ENCODE results near the gene PBX3. TPM values are rescaled to one million over a fixed set of nuclear protein-coding genes. Genes with fewer than 3 reads are reported as not detected.

The PBX3 gene
- total and polyA plus RNA-seq, 7 donors: 4.2 to 12.7 (median 6.6) TPM

DNA sequence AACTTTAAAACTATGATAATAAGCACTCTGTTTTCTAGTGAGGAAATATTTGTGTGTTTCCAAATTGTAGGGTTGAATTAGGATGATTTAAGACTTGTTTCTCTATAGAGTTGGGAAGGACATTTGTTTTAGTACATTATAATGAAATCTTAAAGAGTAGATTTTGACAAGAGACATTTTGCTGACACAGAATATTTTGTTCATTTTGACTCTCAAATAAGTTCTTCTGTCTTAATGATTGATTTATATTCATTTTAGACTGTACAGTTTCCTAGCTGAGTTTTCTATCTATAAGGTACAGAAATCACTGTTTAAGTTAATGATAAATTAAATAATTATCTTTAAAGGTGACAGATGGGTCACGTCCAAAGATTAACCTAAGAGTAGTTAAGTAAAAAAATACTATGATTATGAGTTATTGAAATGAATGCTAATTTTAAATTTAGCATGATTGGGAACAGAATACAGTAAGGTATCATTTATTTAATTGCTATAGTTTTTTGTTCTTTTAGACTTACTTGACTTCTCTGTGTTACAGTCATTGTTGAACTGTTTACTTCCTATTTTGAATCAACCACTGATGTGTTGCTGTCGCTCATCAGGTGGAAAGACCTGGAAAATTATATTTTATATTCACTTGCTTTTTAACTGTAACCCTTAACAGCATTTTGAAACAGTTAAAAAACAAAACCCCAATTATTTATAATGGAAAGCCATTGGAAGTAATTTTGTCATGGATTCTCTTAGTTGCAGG is 19.5 kb downstream of the PBX3 start:
- intact Hi-C loops (cut with DNase I): no loop called here
- WGBS, 3 donors: 98 to 100% (median 99%) methylated on average over 2 of the region's 2 CpGs
- Histone ChIP-seq H3K9me3 (no peaks in the 10 kb centered on the region), H3K4me3 (no peak overlapping the region), H3K4me1 (no peaks in the 10 kb centered on the region), H3K27ac (no peak overlapping the region), H3K27me3 (ENCODE audit: insufficient read depth in 3 of 3, low read length in 2 of 3) (no peaks in the 10 kb centered on the region), H3K36me3 (ENCODE audit: insufficient read depth in 1 of 2, low read depth in 1 of 2) (no peaks in the 10 kb centered on the region)
- DNase-seq (no peak), ATAC-seq (no peak)
- TF ChIP-seq, protein P1, sequence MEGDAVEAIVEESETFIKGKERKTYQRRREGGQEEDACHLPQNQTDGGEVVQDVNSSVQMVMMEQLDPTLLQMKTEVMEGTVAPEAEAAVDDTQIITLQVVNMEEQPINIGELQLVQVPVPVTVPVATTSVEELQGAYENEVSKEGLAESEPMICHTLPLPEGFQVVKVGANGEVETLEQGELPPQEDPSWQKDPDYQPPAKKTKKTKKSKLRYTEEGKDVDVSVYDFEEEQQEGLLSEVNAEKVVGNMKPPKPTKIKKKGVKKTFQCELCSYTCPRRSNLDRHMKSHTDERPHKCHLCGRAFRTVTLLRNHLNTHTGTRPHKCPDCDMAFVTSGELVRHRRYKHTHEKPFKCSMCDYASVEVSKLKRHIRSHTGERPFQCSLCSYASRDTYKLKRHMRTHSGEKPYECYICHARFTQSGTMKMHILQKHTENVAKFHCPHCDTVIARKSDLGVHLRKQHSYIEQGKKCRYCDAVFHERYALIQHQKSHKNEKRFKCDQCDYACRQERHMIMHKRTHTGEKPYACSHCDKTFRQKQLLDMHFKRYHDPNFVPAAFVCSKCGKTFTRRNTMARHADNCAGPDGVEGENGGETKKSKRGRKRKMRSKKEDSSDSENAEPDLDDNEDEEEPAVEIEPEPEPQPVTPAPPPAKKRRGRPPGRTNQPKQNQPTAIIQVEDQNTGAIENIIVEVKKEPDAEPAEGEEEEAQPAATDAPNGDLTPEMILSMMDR (IDR thresholded peaks at IDR 0.05): no peak

DNA sequence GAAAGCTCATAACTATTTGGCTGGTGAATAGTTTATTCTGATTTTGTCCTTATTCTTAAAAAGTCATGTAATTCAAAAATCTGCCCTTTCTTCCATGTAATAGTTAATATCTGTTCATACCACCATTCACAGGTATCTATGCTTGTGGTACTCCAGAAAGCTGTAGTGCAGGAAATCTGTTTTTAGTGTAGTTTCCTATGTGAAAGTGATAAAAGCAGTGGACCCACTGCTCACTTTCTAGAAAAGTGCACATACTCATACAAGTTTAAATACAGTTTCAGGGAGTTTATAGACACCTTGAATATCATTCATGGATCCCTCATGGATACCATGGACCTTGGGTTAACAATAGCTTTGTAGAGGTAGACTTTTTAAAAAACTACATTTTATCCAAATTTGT is 20.2 kb downstream of the PBX3 start:
- DNase-seq: no peak
- no peaks in the 10 kb centered on the region for H3K27me3 ChIP-seq (ENCODE audit: insufficient read depth in 3 of 3, low read length in 2 of 3)
- no peaks in the 10 kb centered on the region for H3K4me1 ChIP-seq
- intact Hi-C loops (cut with DNase I): no loop called here
- TF ChIP-seq, protein P1 (IDR thresholded peaks at IDR 0.05): no peak
- H3K27ac ChIP-seq: no peak overlapping the region
- no peaks in the 10 kb centered on the region for H3K36me3 ChIP-seq (ENCODE audit: insufficient read depth in 1 of 2, low read depth in 1 of 2)
- H3K9me3 ChIP-seq: no peaks in the 10 kb centered on the region
- no peak for ATAC-seq
- no peak overlapping the region for H3K4me3 ChIP-seq

GRCh38 chr9:125768803-125769202 is 21.6 kb downstream of the PBX3 start:
- Histone ChIP-seq H3K27me3 (ENCODE audit: insufficient read depth in 3 of 3, low read length in 2 of 3) (no peaks in the 10 kb centered on the region), H3K4me1 (no peaks in the 10 kb centered on the region), H3K27ac (no peak overlapping the region), H3K4me3 (no peak overlapping the region), H3K9me3 (no peaks in the 10 kb centered on the region), H3K36me3 (ENCODE audit: insufficient read depth in 1 of 2, low read depth in 1 of 2) (no peaks in the 10 kb centered on the region)
- intact Hi-C loops (cut with DNase I): no loop called here
- DNase-seq: no peak
- no peak for ATAC-seq
- TF ChIP-seq, protein P1 (IDR thresholded peaks at IDR 0.05): no peak
- 99 to 100% (median 100%) methylated on average over 1 of the region's 1 CpG for WGBS, 3 donors

- peaks cover 6% of the 10 kb centered on the region for H3K9me3 ChIP-seq
- intact Hi-C loops (cut with DNase I): no loop called here
- no peaks in the 10 kb centered on the region for H3K36me3 ChIP-seq (ENCODE audit: insufficient read depth in 1 of 2, low read depth in 1 of 2)
- no peak for ATAC-seq
- H3K4me1 ChIP-seq: no peaks in the 10 kb centered on the region
- TF ChIP-seq, protein P1 (IDR thresholded peaks at IDR 0.05): no peak
- no peak for DNase-seq
- H3K4me3 ChIP-seq: no peak overlapping the region
- H3K27ac ChIP-seq: no peak overlapping the region
- no peaks in the 10 kb centered on the region for H3K27me3 ChIP-seq (ENCODE audit: insufficient read depth in 3 of 3, low read length in 2 of 3)
Measured at GRCh38 chr9:125771037-125771436, 23.9 kb downstream of the PBX3 start.

DNA sequence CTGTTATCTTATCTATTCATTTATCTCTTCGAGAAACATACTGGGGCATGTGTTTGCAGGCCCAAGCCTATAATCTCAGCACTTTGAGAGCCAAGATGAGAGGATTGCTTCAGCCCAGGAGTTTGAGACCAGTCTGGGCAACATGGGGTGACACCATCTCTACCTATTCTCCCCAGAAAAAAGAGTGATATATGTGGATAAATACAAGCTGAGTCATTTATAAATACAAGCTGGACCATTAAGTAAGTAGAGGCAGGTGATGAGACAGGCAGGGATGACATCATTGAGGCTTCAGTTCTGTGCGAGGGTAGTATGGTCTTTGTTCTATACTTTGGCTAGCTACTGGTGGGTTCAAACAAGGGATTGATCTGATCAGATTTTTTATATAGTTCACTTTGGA is 25.6 kb downstream of the PBX3 start:
- no peaks in the 10 kb centered on the region for H3K27me3 ChIP-seq (ENCODE audit: insufficient read depth in 3 of 3, low read length in 2 of 3)
- no peak for ATAC-seq
- no peak for DNase-seq
- peaks cover 6% of the 10 kb centered on the region for H3K9me3 ChIP-seq
- no peaks in the 10 kb centered on the region for H3K36me3 ChIP-seq (ENCODE audit: insufficient read depth in 1 of 2, low read depth in 1 of 2)
- intact Hi-C loops (cut with DNase I): no loop called here
- WGBS, 3 donors: 93 to 98% (median 96%) methylated on average over 2 of the region's 2 CpGs
- H3K4me3 ChIP-seq: no peak overlapping the region
- no peak overlapping the region for H3K27ac ChIP-seq
- TF ChIP-seq, protein P1 (IDR thresholded peaks at IDR 0.05): no peak
- H3K4me1 ChIP-seq: no peaks in the 10 kb centered on the region

Data from psoas muscle (tissue), 8 donors.